ENCODE results near the gene SH3GL3. TPM values are rescaled to one million over a fixed set of nuclear protein-coding genes. Genes with fewer than 3 reads are reported as not detected.

The SH3GL3 gene
- total RNA-seq, 6 experiments from 2014 or later = not detected

GRCh38 chr15:83435782-83436181 is 11.4 kb upstream of the SH3GL3 start:
- Mint-ChIP-seq H3K4me3 (no peak overlapping the region), H3K36me3 (ENCODE audit: low read depth) (no peaks in the 10 kb centered on the region), H3K9me3 (no peaks in the 10 kb centered on the region), H3K27me3 (ENCODE audit: insufficient read depth) (peaks cover 14% of the 10 kb centered on the region), H3K4me1 (ENCODE audit: low read depth) (peaks cover 11% of the 10 kb centered on the region), H3K27ac (no peak overlapping the region)
- DNase-seq = no peak
- TF ChIP-seq CTCF (IDR thresholded peaks at IDR 0.05) = no peak

DNA sequence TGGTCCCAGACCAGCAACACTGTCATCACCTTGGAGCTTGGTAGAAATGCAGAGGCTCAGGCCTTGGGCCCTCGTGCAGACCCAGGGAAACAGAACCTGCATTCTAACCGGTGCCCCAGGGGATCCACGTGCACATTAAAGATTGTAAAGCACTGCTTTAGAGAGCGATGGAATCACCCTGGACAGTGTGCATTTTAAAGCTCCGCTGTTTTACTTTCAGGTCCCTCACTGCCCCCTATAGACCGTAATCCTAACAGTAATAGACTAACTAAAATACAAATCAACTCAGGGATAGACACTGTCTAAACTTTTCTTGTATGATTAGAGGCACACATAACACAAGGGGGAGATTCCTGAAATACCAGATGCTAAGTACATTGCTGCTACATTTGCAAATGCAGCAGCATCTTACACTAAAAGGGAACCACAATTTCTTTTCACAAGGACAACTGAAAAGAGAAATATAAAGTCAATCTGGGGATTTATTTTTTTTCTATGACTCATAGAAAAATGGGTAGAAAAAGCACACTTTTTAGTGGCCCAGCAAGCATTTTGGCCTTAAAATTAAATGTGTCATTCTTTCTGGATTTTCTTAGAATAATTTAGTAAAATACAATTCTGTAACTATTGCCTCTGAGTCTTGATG is 10.5 kb upstream of the SH3GL3 start:
- no peak overlapping the region for H3K4me3 Mint-ChIP-seq
- no peak overlapping the region for H3K27ac Mint-ChIP-seq
- peak; percentile 55 for DNase-seq
- H3K36me3 Mint-ChIP-seq (ENCODE audit: low read depth) = no peaks in the 10 kb centered on the region
- no peaks in the 10 kb centered on the region for H3K9me3 Mint-ChIP-seq
- TF ChIP-seq CTCF (IDR thresholded peaks at IDR 0.05) = peak; percentile 79
- peaks cover 12% of the 10 kb centered on the region for H3K27me3 Mint-ChIP-seq (ENCODE audit: insufficient read depth)
- H3K4me1 Mint-ChIP-seq (ENCODE audit: low read depth) = peaks cover 11% of the 10 kb centered on the region

DNA sequence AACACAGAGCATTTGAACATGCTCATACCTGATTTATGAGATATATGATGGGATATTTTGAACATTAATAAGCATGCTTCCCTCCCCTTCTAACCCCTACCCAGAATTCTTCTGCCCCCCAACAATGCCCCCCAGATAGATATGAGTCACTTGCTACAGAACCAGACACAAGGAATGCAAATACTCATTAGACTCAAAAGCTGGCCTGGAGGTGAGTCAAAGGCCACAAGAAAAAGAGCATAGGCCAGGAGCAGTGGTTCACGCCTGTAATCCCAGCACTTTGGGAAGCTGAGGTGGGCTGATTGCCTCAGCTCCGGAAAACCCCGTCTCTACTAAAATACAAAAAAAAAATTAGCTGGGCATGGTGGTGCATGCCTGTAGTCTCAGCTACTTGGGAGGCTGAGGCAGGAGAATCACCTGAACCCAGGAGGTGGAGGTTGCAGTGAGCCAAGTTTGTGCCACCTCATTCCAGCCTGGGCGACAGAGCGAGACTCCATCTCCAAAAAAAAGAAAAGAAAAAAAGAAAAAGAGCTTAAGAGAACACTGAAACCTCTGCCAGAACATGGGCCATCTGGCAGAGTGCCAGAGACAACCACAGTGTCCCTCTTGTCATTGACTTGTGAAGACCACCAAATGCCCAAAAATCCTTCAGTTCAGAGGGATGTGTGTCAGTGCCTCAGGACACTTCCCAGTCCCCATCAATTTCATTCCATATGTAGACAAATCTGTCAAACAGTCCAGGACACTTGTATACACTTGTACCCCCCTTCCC is 3.9 kb upstream of the SH3GL3 start:
- no peak for DNase-seq
- H3K4me3 Mint-ChIP-seq = no peak overlapping the region
- H3K9me3 Mint-ChIP-seq = no peaks in the 10 kb centered on the region
- H3K27me3 Mint-ChIP-seq (ENCODE audit: insufficient read depth) = peaks cover 6% of the 10 kb centered on the region
- TF ChIP-seq CTCF (IDR thresholded peaks at IDR 0.05) = no peak
- H3K27ac Mint-ChIP-seq = no peak overlapping the region
- H3K36me3 Mint-ChIP-seq (ENCODE audit: low read depth) = no peaks in the 10 kb centered on the region
- H3K4me1 Mint-ChIP-seq (ENCODE audit: low read depth) = peaks cover 22% of the 10 kb centered on the region

- Mint-ChIP-seq H3K9me3 (no peaks in the 10 kb centered on the region), H3K27me3 (ENCODE audit: insufficient read depth) (peaks cover 11% of the 10 kb centered on the region), H3K4me3 (no peak overlapping the region), H3K4me1 (ENCODE audit: low read depth) (peaks cover 14% of the 10 kb centered on the region), H3K36me3 (ENCODE audit: low read depth) (no peaks in the 10 kb centered on the region), H3K27ac (no peak overlapping the region)
- TF ChIP-seq CTCF (IDR thresholded peaks at IDR 0.05) = no peak
- no peak for DNase-seq
Observed at GRCh38 chr15:83444936-83445335, 2.2 kb upstream of the SH3GL3 start.

GRCh38 chr15:83445643-83446042 is 1.5 kb upstream of the SH3GL3 start:
- no peak overlapping the region for H3K27ac Mint-ChIP-seq
- DNase-seq = no peak
- peaks cover 10% of the 10 kb centered on the region for H3K27me3 Mint-ChIP-seq (ENCODE audit: insufficient read depth)
- no peaks in the 10 kb centered on the region for H3K36me3 Mint-ChIP-seq (ENCODE audit: low read depth)
- no peaks in the 10 kb centered on the region for H3K9me3 Mint-ChIP-seq
- no peak for TF ChIP-seq CTCF (IDR thresholded peaks at IDR 0.05)
- H3K4me1 Mint-ChIP-seq (ENCODE audit: low read depth) = peaks cover 12% of the 10 kb centered on the region
- no peak overlapping the region for H3K4me3 Mint-ChIP-seq

Data from HFFc6 (cell line).